ENCODE data around the gene MDFIC.
"Not testable (repeated sequence)": the region's sequence is repeated elsewhere in the genome, so short reads cannot be mapped to it uniquely, and the experiment has no call there.

Gene MDFIC

GRCh38 chr7:114922026-114922651 lies at the start of gene MDFIC:
Gene MDFIC, plus strand, starts transcription at chr7:114922094. Its CDS starts 940 bp downstream, at chr7:114923034.
- peak; percentile 63 to 69 for ATAC-seq

- ATAC-seq: no peak
Observed at GRCh38 chr7:114874170-114874569, 47.7 kb upstream of the MDFIC start.

GRCh38 chr7:114875186-114875585 lies 46.7 kb upstream of the MDFIC start:
- ATAC-seq: no peak

- ATAC-seq: no peak
Observed at GRCh38 chr7:114879554-114879953, 42.3 kb upstream of the MDFIC start.

GRCh38 chr7:114885836-114886235 lies 36.1 kb upstream of the MDFIC start:
- ATAC-seq: no peak

GRCh38 chr7:114886241-114886640 lies 35.7 kb upstream of the MDFIC start:
- no peak for ATAC-seq

- not testable (repeated sequence) for ATAC-seq
Observed at GRCh38 chr7:114889116-114889515, 32.8 kb upstream of the MDFIC start.

GRCh38 chr7:114889646-114890285 lies 32.1 kb upstream of the MDFIC start:
- ATAC-seq: peak; percentile 100

- ATAC-seq: no peak
Observed at GRCh38 chr7:114890561-114890960, 31.3 kb upstream of the MDFIC start.

- ATAC-seq: no peak
Observed at GRCh38 chr7:114900127-114900526, 21.8 kb upstream of the MDFIC start.

- ATAC-seq: no peak
Observed at GRCh38 chr7:114901771-114902170, 20.1 kb upstream of the MDFIC start.

GRCh38 chr7:114903131-114903530 lies 18.8 kb upstream of the MDFIC start:
- no peak for ATAC-seq

- no peak for ATAC-seq
Observed at GRCh38 chr7:114910787-114911186, 11.1 kb upstream of the MDFIC start.

GRCh38 chr7:114911411-114911810 lies 10.5 kb upstream of the MDFIC start:
- no peak for ATAC-seq

GRCh38 chr7:114916261-114916892 lies 5.5 kb upstream of the MDFIC start:
- ATAC-seq: peak; percentile 92 to 93

- ATAC-seq: no peak
Observed at GRCh38 chr7:114917211-114917839, 4.6 kb upstream of the MDFIC start.

- ATAC-seq: no peak
Observed at GRCh38 chr7:114919587-114919986, 2.3 kb upstream of the MDFIC start.

- ATAC-seq: no peak
Observed at GRCh38 chr7:114921631-114922025, 266 bp upstream of the MDFIC start.

- ATAC-seq: peak; percentile 30 to 36
Observed at GRCh38 chr7:114922652-114923402, 933 bp downstream of the MDFIC start.

GRCh38 chr7:114923403-114923713 lies 1.5 kb downstream of the MDFIC start:
- ATAC-seq: peak in 1 of 2 donors; percentile 25

- peak; percentile 54 for ATAC-seq
Observed at GRCh38 chr7:114924038-114924712, 2.3 kb downstream of the MDFIC start.

- ATAC-seq: no peak
Observed at GRCh38 chr7:114925434-114925833, 3.5 kb downstream of the MDFIC start.

Data from activated CD4-positive, CD25-positive, alpha-beta regulatory T cell treated with anti-CD3 and anti-CD28 coated beads, Interleukin-2, amount 50 U/mL, for 24 hours (primary cell).